WTC11 (cell line): ENCODE data around the gene MAP4K3.

Experiments
- FOXJ3 ChIP-seq: sonication (generic); formaldehyde crosslinking; IDR thresholded peaks from 2 replicates; pipeline ENCODE4 v1.9.0; 2021; ENCODE audit warnings: missing genetic modification reagents, mild to moderate bottlenecking, borderline replicate concordance
- NR2C2 ChIP-seq: sonication (generic); formaldehyde crosslinking; IDR thresholded peaks from 2 replicates; pipeline ENCODE4 v1.8.0; 2022; ENCODE audit warnings: mild to moderate bottlenecking, missing genetic modification reagents
- SP1 ChIP-seq: sonication (generic); formaldehyde crosslinking; conservative IDR thresholded peaks from 2 replicates; pipeline ENCODE4 v1.8.1; 2022; ENCODE audit warnings: missing genetic modification reagents
- TF ChIP-seq, protein P1 (sequence below): fragments of 200-600 bp; IDR thresholded peaks from 2 replicates; pipeline ENCODE4 v1.8.0; 2022; ENCODE audit warnings: antibody characterized with exemption
- TF ChIP-seq, protein P2 (sequence below): sonication (generic); formaldehyde crosslinking; IDR thresholded peaks from 2 replicates; pipeline ENCODE4 v1.8.0; 2022; ENCODE audit warnings: mild to moderate bottlenecking, missing genetic modification reagents

GRCh38 chr2:39232141-39232540, 204.9 kb downstream of the MAP4K3 start:
- TF ChIP-seq, protein P1, sequence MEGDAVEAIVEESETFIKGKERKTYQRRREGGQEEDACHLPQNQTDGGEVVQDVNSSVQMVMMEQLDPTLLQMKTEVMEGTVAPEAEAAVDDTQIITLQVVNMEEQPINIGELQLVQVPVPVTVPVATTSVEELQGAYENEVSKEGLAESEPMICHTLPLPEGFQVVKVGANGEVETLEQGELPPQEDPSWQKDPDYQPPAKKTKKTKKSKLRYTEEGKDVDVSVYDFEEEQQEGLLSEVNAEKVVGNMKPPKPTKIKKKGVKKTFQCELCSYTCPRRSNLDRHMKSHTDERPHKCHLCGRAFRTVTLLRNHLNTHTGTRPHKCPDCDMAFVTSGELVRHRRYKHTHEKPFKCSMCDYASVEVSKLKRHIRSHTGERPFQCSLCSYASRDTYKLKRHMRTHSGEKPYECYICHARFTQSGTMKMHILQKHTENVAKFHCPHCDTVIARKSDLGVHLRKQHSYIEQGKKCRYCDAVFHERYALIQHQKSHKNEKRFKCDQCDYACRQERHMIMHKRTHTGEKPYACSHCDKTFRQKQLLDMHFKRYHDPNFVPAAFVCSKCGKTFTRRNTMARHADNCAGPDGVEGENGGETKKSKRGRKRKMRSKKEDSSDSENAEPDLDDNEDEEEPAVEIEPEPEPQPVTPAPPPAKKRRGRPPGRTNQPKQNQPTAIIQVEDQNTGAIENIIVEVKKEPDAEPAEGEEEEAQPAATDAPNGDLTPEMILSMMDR = no peak
- TF ChIP-seq FOXJ3 (CRISPR knock-in tag) = no peak
- no peak for TF ChIP-seq SP1 (CRISPR knock-in tag)
- TF ChIP-seq NR2C2 = no peak
- TF ChIP-seq, protein P2, sequence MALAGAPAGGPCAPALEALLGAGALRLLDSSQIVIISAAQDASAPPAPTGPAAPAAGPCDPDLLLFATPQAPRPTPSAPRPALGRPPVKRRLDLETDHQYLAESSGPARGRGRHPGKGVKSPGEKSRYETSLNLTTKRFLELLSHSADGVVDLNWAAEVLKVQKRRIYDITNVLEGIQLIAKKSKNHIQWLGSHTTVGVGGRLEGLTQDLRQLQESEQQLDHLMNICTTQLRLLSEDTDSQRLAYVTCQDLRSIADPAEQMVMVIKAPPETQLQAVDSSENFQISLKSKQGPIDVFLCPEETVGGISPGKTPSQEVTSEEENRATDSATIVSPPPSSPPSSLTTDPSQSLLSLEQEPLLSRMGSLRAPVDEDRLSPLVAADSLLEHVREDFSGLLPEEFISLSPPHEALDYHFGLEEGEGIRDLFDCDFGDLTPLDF (CRISPR knock-in tag) = no peak
